Astrocyte (in vitro differentiated cells and primary cell): Measurements from ENCODE around the gene C10orf105.

Source experiments
- CTCF ChIP-seq: IDR thresholded peaks from 2 replicates; pipeline ENCODE4 v1.5.1; 2011; ENCODE audit warnings: low read depth, mild to moderate bottlenecking, inconsistent platforms, low read length, moderate library complexity; ENCODE audit not compliant: insufficient read depth
- EZH2 ChIP-seq: IDR thresholded peaks from 2 replicates; pipeline ENCODE4 v1.6.1; 2012; ENCODE audit warnings: mild to moderate bottlenecking, low read length, inconsistent platforms; ENCODE audit not compliant: insufficient read depth

- no peak for TF ChIP-seq EZH2
- TF ChIP-seq CTCF, result no peak
These were observed 29.4 kb downstream of the C10orf105 start for GRCh38 chr10:71690094-71690720.
